DMS53 (cell line): Measurements from ENCODE around the gene PFDN4.

Source experiments
- DNase-seq: peaks from one replicate; lab custom pipeline; 2025; lab: John Stamatoyannopoulos, UW

The PFDN4 gene

DNA sequence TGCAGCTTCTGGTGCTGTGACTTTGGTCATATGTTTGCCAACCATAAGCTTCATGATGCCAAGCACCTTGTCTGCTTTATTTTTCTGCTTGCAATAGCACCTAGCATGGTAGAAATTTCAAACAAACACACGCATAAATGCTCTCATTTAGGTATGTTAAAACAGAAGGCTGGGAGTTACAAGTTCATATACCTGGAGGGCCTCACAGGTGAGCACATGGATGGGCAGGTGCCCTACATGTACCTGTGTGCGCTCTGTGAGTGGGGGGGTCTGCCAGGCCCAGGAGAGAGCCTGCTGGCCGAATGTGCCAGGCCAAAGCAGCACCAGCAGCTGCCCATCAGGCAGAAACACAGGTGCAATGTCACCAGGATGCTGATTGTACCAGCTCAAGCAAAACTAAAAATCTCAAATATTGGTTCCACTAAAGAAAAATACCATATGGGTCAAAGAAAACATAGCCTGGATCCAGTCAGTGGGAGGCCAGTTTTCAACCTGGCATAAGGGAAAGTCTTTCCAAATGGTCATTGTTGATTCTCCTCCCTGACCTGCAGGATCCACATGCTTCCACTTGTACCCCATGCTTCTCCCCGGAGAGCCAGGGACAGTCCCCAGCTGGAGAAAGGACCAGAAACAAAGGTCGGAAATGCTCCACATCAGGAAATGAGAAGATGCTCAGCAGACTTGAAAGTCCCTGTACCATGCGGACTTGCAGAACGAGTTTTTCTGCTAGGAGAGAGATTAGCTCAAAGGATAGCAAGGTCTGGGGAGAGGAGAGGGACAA is 7.2 kb upstream of the PFDN4 start:
- peak; percentile 88 for DNase-seq

GRCh38 chr20:54201268-54201846 is 6.5 kb upstream of the PFDN4 start:
- no peak for DNase-seq

GRCh38 chr20:54203281-54203680 is 4.6 kb upstream of the PFDN4 start:
- DNase-seq = no peak

DNA sequence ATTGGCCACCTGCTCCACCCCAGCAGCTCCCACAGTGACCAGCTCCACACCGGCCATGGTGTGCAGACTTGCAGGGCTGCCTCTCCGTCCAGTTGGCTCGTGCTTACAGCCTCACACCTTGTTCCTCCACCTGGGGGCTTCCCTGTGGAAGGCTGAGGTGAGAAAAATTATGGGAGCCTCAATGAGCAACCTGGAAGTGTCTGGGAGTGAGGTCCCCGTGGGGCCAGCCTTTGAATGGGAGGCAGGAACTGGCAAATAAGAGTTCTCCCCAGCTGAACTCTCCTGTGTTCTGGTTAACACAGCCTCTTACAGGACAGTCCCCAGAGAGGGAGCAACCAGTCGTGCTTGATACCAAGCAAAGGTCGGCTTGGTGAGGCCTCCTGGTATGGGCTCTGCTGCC is 3.8 kb upstream of the PFDN4 start:
- DNase-seq = no peak

GRCh38 chr20:54204481-54204880 is 3.4 kb upstream of the PFDN4 start:
- DNase-seq = no peak

- DNase-seq = no peak
Observed at GRCh38 chr20:54205450-54205849, 2.4 kb upstream of the PFDN4 start.

- DNase-seq = no peak
Observed at GRCh38 chr20:54207053-54207742, 689 bp upstream of the PFDN4 start.

- DNase-seq = peak; percentile 54
Observed at GRCh38 chr20:54208548-54209176, 775 bp downstream of the PFDN4 start.

GRCh38 chr20:54209216-54209813 is 1.4 kb downstream of the PFDN4 start:
- no peak for DNase-seq

- no peak for DNase-seq
Observed at GRCh38 chr20:54212226-54212625, 4.3 kb downstream of the PFDN4 start.

- DNase-seq = no peak
Observed at GRCh38 chr20:54212871-54213270, 5.0 kb downstream of the PFDN4 start.

GRCh38 chr20:54214566-54214965 is 6.7 kb downstream of the PFDN4 start:
- no peak for DNase-seq

DNA sequence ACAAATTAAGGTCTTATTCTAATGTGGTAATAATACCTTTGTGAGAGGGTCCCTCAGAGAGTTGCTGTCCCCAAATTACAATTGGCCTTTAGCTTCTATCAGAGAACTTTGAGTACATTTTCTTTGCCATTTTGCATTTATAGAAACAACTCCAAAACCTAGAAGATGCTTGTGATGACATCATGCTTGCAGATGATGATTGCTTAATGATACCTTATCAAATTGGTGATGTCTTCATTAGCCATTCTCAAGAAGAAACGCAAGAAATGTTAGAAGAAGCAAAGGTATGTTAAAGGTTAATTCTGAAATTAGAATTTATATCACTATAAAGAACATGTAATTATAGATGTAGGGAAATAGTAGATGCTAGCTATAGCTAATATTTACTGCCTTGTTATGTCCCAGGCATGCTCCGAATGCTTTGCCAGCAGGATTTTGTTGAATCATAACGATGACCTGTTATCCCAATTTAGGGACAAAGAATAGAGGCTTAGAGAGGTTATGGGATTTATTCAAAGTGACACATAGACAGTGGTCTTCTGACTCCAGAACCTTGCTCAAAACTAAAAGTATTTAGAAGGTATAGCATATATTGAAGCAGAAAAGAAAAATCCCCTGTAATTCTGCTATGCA is 7.4 kb downstream of the PFDN4 start:
- DNase-seq = no peak

DNA sequence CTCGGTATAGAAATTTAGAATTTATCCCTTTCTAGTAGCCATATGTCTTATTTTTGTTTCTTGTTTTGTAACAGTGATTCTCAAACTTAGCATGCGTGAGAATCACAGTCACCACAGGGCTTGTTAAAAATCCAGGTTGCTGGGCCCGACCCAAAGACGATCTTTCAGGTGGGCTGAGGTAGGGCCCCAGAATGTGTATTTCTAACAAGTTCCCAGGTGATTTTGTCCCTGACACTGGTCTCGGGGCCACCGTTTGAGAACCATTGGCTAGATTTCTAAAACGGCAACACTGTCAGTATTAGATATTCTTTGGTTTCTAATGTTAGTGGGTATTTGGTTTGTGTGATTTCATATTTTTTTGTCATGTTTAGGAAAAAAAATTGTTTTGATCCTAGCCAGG is 9.9 kb downstream of the PFDN4 start:
- DNase-seq = no peak

- DNase-seq = no peak
Observed at GRCh38 chr20:54218470-54218869, 10.6 kb downstream of the PFDN4 start.

DNA sequence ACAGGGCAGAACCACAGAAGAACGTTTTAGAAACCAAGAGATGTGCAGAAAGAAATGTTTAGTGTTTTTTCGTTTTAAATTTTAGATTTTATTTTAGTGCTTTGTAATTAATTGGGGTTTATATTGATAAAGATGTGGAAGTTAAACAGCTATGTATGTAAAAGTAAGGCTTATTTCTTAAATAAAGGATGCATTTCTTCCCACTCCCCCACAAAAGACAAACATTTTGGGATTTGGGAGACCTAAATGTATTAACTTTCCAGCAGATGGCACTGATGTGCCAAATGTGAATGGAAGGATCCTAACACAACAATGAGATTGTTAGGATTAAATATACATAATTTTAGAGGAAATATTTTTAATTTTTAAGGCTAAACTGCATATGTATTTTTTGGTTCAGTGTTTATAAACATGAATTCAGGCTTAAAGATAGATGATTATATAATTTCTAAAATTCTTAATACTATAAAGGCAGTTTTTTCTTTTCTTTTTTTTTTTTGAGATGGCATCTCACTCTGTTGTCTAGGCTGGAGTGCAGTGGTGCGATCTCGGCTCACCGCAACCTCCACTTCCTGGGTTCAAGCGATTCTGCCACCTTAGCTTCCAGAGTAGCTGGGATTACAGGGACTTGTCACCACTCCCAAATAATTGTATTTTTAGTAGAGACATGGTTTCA is 12.0 kb downstream of the PFDN4 start:
- peak; percentile 75 for DNase-seq

- DNase-seq = no peak
Observed at GRCh38 chr20:54220722-54221121, 12.8 kb downstream of the PFDN4 start.

GRCh38 chr20:54221353-54221752 is 13.5 kb downstream of the PFDN4 start:
- peak; percentile 36 for DNase-seq

DNA sequence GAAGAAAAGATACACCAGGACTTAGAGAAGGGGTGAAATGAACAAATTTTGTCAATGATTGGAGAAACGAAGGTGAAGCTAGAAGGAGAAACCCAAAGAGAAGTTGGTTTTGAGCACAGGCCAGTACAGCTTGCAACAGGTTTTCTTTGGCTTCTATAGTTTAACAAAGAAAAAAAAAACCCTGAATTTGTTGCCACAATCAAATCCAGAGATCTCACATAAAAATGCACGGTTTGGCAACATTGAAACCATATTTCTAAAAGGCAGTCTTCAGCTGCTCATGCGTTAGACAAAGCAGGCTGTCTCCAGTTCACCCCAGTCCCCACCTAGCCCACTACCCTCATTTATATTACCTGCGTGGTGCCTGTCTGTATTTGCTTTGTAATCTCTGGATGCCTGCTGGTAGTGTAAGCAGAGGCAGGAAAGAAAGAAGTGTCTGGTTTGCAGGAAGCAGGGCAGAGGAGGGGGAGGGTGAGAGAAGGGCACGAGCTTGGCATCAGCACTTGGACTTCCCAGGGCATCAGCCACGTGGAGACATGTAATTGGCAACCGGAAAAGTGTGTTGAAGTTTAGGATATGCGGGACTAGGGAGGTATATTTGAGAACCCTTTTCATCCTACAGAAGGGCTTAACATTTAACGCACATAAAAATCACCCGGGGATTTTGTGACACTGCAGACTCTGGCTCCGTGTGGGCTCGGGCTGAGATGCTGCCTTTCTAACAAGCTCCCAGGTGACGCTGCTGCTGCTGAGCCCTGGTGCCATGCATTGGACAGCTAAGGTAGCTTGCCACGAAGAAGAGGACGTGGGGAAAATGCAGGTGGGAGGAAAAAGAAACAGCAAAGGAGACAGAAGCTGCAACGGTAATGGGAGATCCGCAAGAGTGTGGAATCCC is 14.4 kb downstream of the PFDN4 start:
- DNase-seq = peak; percentile 45

DNA sequence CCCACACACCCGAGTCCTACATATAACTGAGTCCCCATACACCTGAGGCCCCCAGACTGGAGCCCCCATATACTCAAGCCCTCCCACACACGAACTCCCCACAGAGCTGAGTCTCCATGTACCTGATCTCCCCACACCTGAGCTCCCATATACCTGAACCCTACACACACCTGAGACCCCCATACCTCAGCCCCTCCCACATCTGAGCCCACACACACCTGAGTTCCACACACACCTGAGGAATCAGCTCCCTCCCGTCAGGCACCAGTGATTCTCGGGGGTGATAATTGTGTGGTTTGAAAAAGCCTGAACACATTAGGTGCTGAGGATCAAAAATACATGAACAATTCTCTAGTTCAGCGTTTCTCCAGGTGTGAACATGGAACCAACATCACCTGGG is 15.4 kb downstream of the PFDN4 start:
- DNase-seq = no peak
